Measurements from ENCODE around the gene KIFC3.
"Not testable (repeated sequence)": the region's sequence is repeated elsewhere in the genome, so short reads cannot be mapped to it uniquely, and the experiment has no call there.

The KIFC3 gene

GRCh38 chr16:57721356-57722209 is 80.7 kb downstream of the KIFC3 start:
- DNase-seq (no peak), ATAC-seq (no peak)

- peak; percentile 78 for ATAC-seq
- DNase-seq, result peak; percentile 64
These were observed 82.1 kb downstream of the KIFC3 start for GRCh38 chr16:57720142-57720575.

GRCh38 chr16:57714047-57714446 is 88.2 kb downstream of the KIFC3 start:
- no peak for DNase-seq
- ATAC-seq, result no peak

GRCh38 chr16:57713596-57713995 is 88.7 kb downstream of the KIFC3 start:
- no peak for DNase-seq
- ATAC-seq, result no peak

GRCh38 chr16:57712569-57712968 is 89.7 kb downstream of the KIFC3 start:
- ATAC-seq, result not testable (repeated sequence)

GRCh38 chr16:57711993-57712392 is 90.3 kb downstream of the KIFC3 start:
- no peak for DNase-seq
- no peak for ATAC-seq

More at GRCh38 chr16:57712569-57712968, 89.7 kb downstream of the KIFC3 start:
- not testable (repeated sequence) for DNase-seq

GRCh38 chr16:57711346-57711745 is 90.9 kb downstream of the KIFC3 start:
- DNase-seq, result no peak
- no peak for ATAC-seq

GRCh38 chr16:57709663-57710062 is 92.6 kb downstream of the KIFC3 start:
- ATAC-seq (no peak), DNase-seq (no peak)
